ENCODE data around the gene KRT17.

DNA sequence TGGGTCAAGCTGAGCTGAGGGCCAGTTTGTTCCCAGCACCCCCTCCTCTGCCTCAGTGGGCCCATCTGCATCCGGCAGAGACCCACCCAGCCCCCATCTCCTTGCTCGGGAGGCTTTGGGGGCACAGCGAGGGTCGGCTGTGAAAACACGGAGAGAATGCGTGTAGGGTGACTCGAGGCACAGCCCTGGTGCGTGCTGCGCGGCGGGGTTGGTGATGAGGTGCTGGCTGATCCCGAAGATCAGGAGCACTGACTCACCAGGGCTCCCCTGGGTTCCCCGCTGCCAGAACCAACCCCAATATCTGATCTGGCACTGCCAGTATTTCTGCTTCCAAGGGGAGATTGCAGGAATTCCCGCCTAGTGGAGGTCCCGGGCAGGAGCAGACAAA lies 7.5 kb upstream of the KRT17 start:
- TF ChIP-seq, protein P1, sequence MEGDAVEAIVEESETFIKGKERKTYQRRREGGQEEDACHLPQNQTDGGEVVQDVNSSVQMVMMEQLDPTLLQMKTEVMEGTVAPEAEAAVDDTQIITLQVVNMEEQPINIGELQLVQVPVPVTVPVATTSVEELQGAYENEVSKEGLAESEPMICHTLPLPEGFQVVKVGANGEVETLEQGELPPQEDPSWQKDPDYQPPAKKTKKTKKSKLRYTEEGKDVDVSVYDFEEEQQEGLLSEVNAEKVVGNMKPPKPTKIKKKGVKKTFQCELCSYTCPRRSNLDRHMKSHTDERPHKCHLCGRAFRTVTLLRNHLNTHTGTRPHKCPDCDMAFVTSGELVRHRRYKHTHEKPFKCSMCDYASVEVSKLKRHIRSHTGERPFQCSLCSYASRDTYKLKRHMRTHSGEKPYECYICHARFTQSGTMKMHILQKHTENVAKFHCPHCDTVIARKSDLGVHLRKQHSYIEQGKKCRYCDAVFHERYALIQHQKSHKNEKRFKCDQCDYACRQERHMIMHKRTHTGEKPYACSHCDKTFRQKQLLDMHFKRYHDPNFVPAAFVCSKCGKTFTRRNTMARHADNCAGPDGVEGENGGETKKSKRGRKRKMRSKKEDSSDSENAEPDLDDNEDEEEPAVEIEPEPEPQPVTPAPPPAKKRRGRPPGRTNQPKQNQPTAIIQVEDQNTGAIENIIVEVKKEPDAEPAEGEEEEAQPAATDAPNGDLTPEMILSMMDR (IDR thresholded peaks at IDR 0.05): no peak
- TF ChIP-seq POLR2A (IDR thresholded peaks at IDR 0.05) (no peak), POLR2AphosphoS5 (IDR thresholded peaks at IDR 0.05) (no peak)
